NCI-H2081 (cell line): ENCODE data around the gene C2CD2.

Source experiments
- DNase-seq, 2 experiments: peaks; one replicate each; lab custom pipeline; 2025; lab: John Stamatoyannopoulos, UW

C2CD2 gene

GRCh38 chr21:41865002-41865777 is 88.6 kb downstream of the C2CD2 start:
- DNase-seq = no peak

- DNase-seq = no peak
Observed at GRCh38 chr21:41864311-41865001, 89.4 kb downstream of the C2CD2 start.

- DNase-seq = no peak
Observed at GRCh38 chr21:41863439-41863740, 90.4 kb downstream of the C2CD2 start.

- no peak for DNase-seq
Observed at GRCh38 chr21:41861987-41862386, 91.8 kb downstream of the C2CD2 start.

- no peak for DNase-seq
Observed at GRCh38 chr21:41861255-41861654, 92.6 kb downstream of the C2CD2 start.

- DNase-seq = no peak
Observed at GRCh38 chr21:41859297-41859980, 94.4 kb downstream of the C2CD2 start.

GRCh38 chr21:41858466-41859296 is 95.1 kb downstream of the C2CD2 start:
- no peak for DNase-seq

GRCh38 chr21:41857771-41858300 is 96.0 kb downstream of the C2CD2 start:
- DNase-seq = no peak

- DNase-seq = no peak
Observed at GRCh38 chr21:41856572-41856971, 97.2 kb downstream of the C2CD2 start.

- DNase-seq = no peak
Observed at GRCh38 chr21:41854426-41854995, 99.3 kb downstream of the C2CD2 start.

- DNase-seq = no peak
Observed at GRCh38 chr21:41852929-41853320, 100.9 kb downstream of the C2CD2 start.

GRCh38 chr21:41852151-41852928 is 101.5 kb downstream of the C2CD2 start:
- no peak for DNase-seq

GRCh38 chr21:41851090-41851790 is 102.6 kb downstream of the C2CD2 start:
- no peak for DNase-seq

- DNase-seq = no peak
Observed at GRCh38 chr21:41850085-41850484, 103.7 kb downstream of the C2CD2 start.

- DNase-seq = no peak
Observed at GRCh38 chr21:41848958-41849580, 104.7 kb downstream of the C2CD2 start.

- no peak for DNase-seq
Observed at GRCh38 chr21:41848533-41848932, 105.3 kb downstream of the C2CD2 start.

GRCh38 chr21:41847066-41847804 is 106.6 kb downstream of the C2CD2 start:
- no peak for DNase-seq

GRCh38 chr21:41846536-41846935 is 107.3 kb downstream of the C2CD2 start:
- DNase-seq = no peak

- DNase-seq = no peak
Observed at GRCh38 chr21:41846033-41846317, 107.8 kb downstream of the C2CD2 start.
